ENCODE measurements around the gene ZNF423.

The ZNF423 gene

GRCh38 chr16:49706620-49707355, 149.1 kb downstream of the ZNF423 start:
- FAIRE-seq (no peak), DNase-seq (ENCODE audit: insufficient read length, low spot score) (no peak)
- TF ChIP-seq CTCF (IDR thresholded peaks at IDR 0.05; ENCODE audit: insufficient read depth, missing control alignments), result no peak

DNA sequence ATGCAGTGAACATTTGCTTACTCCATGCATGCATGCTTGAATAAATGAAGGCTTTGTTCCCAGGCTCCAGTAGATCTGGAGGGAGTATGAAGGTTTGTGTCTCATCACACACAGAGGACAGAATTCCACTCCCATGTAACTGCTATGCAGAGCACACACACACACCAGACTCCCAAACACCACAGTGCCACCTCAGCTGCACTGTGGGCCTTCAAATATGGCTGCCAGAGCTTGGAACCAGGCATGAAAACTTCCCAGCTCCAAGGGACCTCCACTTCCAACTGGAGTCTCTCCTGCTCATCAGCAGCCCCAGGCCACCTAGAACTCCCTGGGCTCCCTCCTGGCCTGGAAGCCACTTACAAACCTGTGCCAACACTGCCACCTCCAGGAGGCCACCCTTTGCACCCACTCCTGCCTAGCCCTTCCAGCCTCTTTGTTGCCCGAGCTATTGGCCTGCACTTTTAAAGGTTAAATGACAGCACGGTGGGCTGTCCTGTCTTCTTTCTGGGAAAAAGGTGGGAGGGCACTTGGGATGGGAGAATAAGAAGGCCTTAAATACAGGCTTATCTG, 151.2 kb downstream of the ZNF423 start:
- peak; percentile 30 for TF ChIP-seq CTCF (IDR thresholded peaks at IDR 0.05; ENCODE audit: insufficient read depth, missing control alignments)

GRCh38 chr16:49703483-49703882, 152.4 kb downstream of the ZNF423 start:
- TF ChIP-seq CTCF (IDR thresholded peaks at IDR 0.05; ENCODE audit: insufficient read depth, missing control alignments), result no peak
- no peak for FAIRE-seq
- DNase-seq (ENCODE audit: insufficient read length, low spot score), result no peak

More for the DNA sequence above, 151.2 kb downstream of the ZNF423 start:
- FAIRE-seq (no peak), DNase-seq (ENCODE audit: insufficient read length, low spot score) (no peak)

GRCh38 chr16:49701789-49702494, 154.0 kb downstream of the ZNF423 start:
- FAIRE-seq, result no peak
- TF ChIP-seq CTCF (IDR thresholded peaks at IDR 0.05; ENCODE audit: insufficient read depth, missing control alignments), result no peak
- DNase-seq (ENCODE audit: insufficient read length, low spot score), result no peak

DNA sequence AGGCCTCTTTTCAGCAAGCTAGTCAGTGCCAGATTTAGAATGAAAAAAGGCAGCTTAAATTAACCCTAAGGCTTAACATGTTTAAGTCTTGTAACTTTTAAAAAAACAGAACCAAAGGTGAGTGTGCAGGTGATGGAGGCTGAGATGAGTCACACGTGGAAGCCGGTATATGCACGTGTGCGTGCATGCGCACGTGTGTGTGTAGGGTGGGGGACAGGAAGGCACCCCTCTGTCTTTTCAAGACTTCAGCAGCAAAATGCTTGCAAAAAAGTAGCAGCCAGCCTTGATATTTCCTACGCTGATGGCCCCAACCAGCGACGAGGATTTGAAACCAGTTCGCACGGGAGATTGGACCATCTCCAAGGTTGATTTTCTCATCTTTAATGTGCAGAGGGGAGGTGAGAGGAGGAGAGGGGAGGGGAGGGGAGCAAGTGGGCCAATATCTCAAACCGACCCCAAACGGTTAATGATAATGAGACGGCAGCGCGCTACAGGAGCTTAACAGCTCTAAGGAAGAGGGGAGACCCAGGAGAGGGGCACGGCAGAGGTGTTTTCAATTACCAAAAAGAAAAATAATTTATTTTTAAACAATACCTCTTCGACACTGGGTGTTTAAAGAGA, 154.7 kb downstream of the ZNF423 start:
- no peak for FAIRE-seq

More for the DNA sequence above, 154.7 kb downstream of the ZNF423 start:
- no peak for TF ChIP-seq CTCF (IDR thresholded peaks at IDR 0.05; ENCODE audit: insufficient read depth, missing control alignments)
- DNase-seq (ENCODE audit: insufficient read length, low spot score), result no peak
